ENCODE measurements around the gene AADACL2. TPM values are rescaled to one million over a fixed set of nuclear protein-coding genes. Genes with fewer than 3 reads are reported as not detected.
"Not testable (repeated sequence)": the region's sequence is repeated elsewhere in the genome, so short reads cannot be mapped to it uniquely, and the experiment has no call there.

The AADACL2 gene
- total RNA-seq, 2 donors from 2014 or later, result not detected

- Mint-ChIP-seq H3K27ac (no peak overlapping the region), H3K27me3 (peaks cover 24% of the 10 kb centered on the region), H3K4me3 (no peak overlapping the region), H3K4me1 (no peaks in the 10 kb centered on the region), H3K36me3 (ENCODE audit: low read depth) (no peaks in the 10 kb centered on the region)
- H3K9me3 ChIP-seq (ENCODE audit: control insufficient read depth, low read length, poor library complexity, severe bottlenecking), result no peaks in the 10 kb centered on the region
- ATAC-seq, result no peak
- DNase-seq, result no peak
These were observed 37.2 kb downstream of the AADACL2 start for GRCh38 chr3:151770956-151771355.

- H3K9me3 ChIP-seq (ENCODE audit: control insufficient read depth, low read length, poor library complexity, severe bottlenecking), result no peaks in the 10 kb centered on the region
- Mint-ChIP-seq H3K27ac (no peak overlapping the region), H3K4me1 (no peaks in the 10 kb centered on the region), H3K27me3 (peaks cover 19% of the 10 kb centered on the region), H3K36me3 (ENCODE audit: low read depth) (no peaks in the 10 kb centered on the region), H3K4me3 (no peak overlapping the region)
- ATAC-seq (no peak), DNase-seq (no peak)
These were observed 39.2 kb downstream of the AADACL2 start for GRCh38 chr3:151772825-151773480.

GRCh38 chr3:151774235-151774634 is 40.5 kb downstream of the AADACL2 start:
- peaks cover 11% of the 10 kb centered on the region for H3K27me3 Mint-ChIP-seq
- H3K36me3 Mint-ChIP-seq (ENCODE audit: low read depth), result no peaks in the 10 kb centered on the region
- no peaks in the 10 kb centered on the region for H3K9me3 ChIP-seq (ENCODE audit: control insufficient read depth, low read length, poor library complexity, severe bottlenecking)
- no peak overlapping the region for H3K4me3 Mint-ChIP-seq
- ATAC-seq (no peak), DNase-seq (no peak)
- no peak overlapping the region for H3K27ac Mint-ChIP-seq
- H3K4me1 Mint-ChIP-seq, result no peaks in the 10 kb centered on the region

- DNase-seq, result no peak
- H3K27me3 Mint-ChIP-seq, result peaks cover 18% of the 10 kb centered on the region
- H3K4me3 Mint-ChIP-seq, result no peak overlapping the region
- ATAC-seq, result no peak
- no peaks in the 10 kb centered on the region for H3K4me1 Mint-ChIP-seq
- H3K9me3 ChIP-seq (ENCODE audit: control insufficient read depth, low read length, poor library complexity, severe bottlenecking), result no peaks in the 10 kb centered on the region
- H3K27ac Mint-ChIP-seq, result no peak overlapping the region
- H3K36me3 Mint-ChIP-seq (ENCODE audit: low read depth), result no peaks in the 10 kb centered on the region
These were observed 41.2 kb downstream of the AADACL2 start for GRCh38 chr3:151774910-151775309.

- no peak for DNase-seq
- no peaks in the 10 kb centered on the region for H3K9me3 ChIP-seq (ENCODE audit: control insufficient read depth, low read length, poor library complexity, severe bottlenecking)
- H3K36me3 Mint-ChIP-seq (ENCODE audit: low read depth), result no peaks in the 10 kb centered on the region
- H3K27ac Mint-ChIP-seq, result no peak overlapping the region
- H3K4me3 Mint-ChIP-seq, result no peak overlapping the region
- ATAC-seq, result no peak
- peaks cover 22% of the 10 kb centered on the region for H3K27me3 Mint-ChIP-seq
- H3K4me1 Mint-ChIP-seq, result no peaks in the 10 kb centered on the region
These were observed 41.9 kb downstream of the AADACL2 start for GRCh38 chr3:151775314-151776258.

GRCh38 chr3:151776259-151776740 is 42.6 kb downstream of the AADACL2 start:
- H3K4me1 Mint-ChIP-seq, result no peaks in the 10 kb centered on the region
- H3K9me3 ChIP-seq (ENCODE audit: control insufficient read depth, low read length, poor library complexity, severe bottlenecking), result no peaks in the 10 kb centered on the region

GRCh38 chr3:151777880-151778279 is 44.2 kb downstream of the AADACL2 start:
- no peak for ATAC-seq
- Mint-ChIP-seq H3K4me3 (no peak overlapping the region), H3K36me3 (ENCODE audit: low read depth) (no peaks in the 10 kb centered on the region), H3K27ac (no peak overlapping the region), H3K4me1 (no peaks in the 10 kb centered on the region), H3K27me3 (peaks cover 19% of the 10 kb centered on the region)
- DNase-seq, result no peak
- H3K9me3 ChIP-seq (ENCODE audit: control insufficient read depth, low read length, poor library complexity, severe bottlenecking), result no peaks in the 10 kb centered on the region

More at GRCh38 chr3:151776259-151776740, 42.6 kb downstream of the AADACL2 start:
- H3K4me3 Mint-ChIP-seq, result no peak overlapping the region
- H3K27me3 Mint-ChIP-seq, result peaks cover 22% of the 10 kb centered on the region
- no peak for DNase-seq
- no peaks in the 10 kb centered on the region for H3K36me3 Mint-ChIP-seq (ENCODE audit: low read depth)
- no peak overlapping the region for H3K27ac Mint-ChIP-seq
- no peak for ATAC-seq

GRCh38 chr3:151787626-151788025 is 53.9 kb downstream of the AADACL2 start:
- ATAC-seq (no peak), DNase-seq (no peak)
- Mint-ChIP-seq H3K27ac (no peak overlapping the region), H3K4me3 (no peak overlapping the region), H3K4me1 (no peaks in the 10 kb centered on the region), H3K36me3 (ENCODE audit: low read depth) (no peaks in the 10 kb centered on the region), H3K27me3 (peaks cover 10% of the 10 kb centered on the region)
- H3K9me3 ChIP-seq (ENCODE audit: control insufficient read depth, low read length, poor library complexity, severe bottlenecking), result no peaks in the 10 kb centered on the region

- Mint-ChIP-seq H3K27ac (no peak overlapping the region), H3K27me3 (peaks cover 10% of the 10 kb centered on the region), H3K4me1 (no peaks in the 10 kb centered on the region), H3K36me3 (ENCODE audit: low read depth) (no peaks in the 10 kb centered on the region), H3K4me3 (no peak overlapping the region)
- ATAC-seq, result no peak
- no peak for DNase-seq
- H3K9me3 ChIP-seq (ENCODE audit: control insufficient read depth, low read length, poor library complexity, severe bottlenecking), result no peaks in the 10 kb centered on the region
These were observed 54.7 kb downstream of the AADACL2 start for GRCh38 chr3:151788401-151788800.

- Mint-ChIP-seq H3K36me3 (ENCODE audit: low read depth) (no peaks in the 10 kb centered on the region), H3K4me1 (no peaks in the 10 kb centered on the region), H3K27me3 (peaks cover 11% of the 10 kb centered on the region), H3K27ac (no peak overlapping the region), H3K4me3 (no peak overlapping the region)
- ATAC-seq (no peak), DNase-seq (no peak)
- no peaks in the 10 kb centered on the region for H3K9me3 ChIP-seq (ENCODE audit: control insufficient read depth, low read length, poor library complexity, severe bottlenecking)
These were observed 56.2 kb downstream of the AADACL2 start for GRCh38 chr3:151789853-151790463.

GRCh38 chr3:151790763-151791162 is 57.0 kb downstream of the AADACL2 start:
- H3K4me3 Mint-ChIP-seq; H3K36me3 Mint-ChIP-seq (ENCODE audit: low read depth); H3K27ac Mint-ChIP-seq; H3K4me1 Mint-ChIP-seq; H3K27me3 Mint-ChIP-seq; ATAC-seq; H3K9me3 ChIP-seq (ENCODE audit: control insufficient read depth, low read length, poor library complexity, severe bottlenecking); DNase-seq: not testable (repeated sequence)

GRCh38 chr3:151792411-151792810 is 58.7 kb downstream of the AADACL2 start:
- H3K27ac Mint-ChIP-seq, result no peak overlapping the region
- no peaks in the 10 kb centered on the region for H3K9me3 ChIP-seq (ENCODE audit: control insufficient read depth, low read length, poor library complexity, severe bottlenecking)
- no peak for DNase-seq
- H3K4me1 Mint-ChIP-seq, result no peaks in the 10 kb centered on the region
- H3K4me3 Mint-ChIP-seq, result no peak overlapping the region
- no peak for ATAC-seq
- peaks cover 10% of the 10 kb centered on the region for H3K27me3 Mint-ChIP-seq
- no peaks in the 10 kb centered on the region for H3K36me3 Mint-ChIP-seq (ENCODE audit: low read depth)

GRCh38 chr3:151793636-151794035 is 59.9 kb downstream of the AADACL2 start:
- no peaks in the 10 kb centered on the region for H3K9me3 ChIP-seq (ENCODE audit: control insufficient read depth, low read length, poor library complexity, severe bottlenecking)
- no peak overlapping the region for H3K4me3 Mint-ChIP-seq
- peaks cover 14% of the 10 kb centered on the region for H3K27me3 Mint-ChIP-seq
- H3K36me3 Mint-ChIP-seq (ENCODE audit: low read depth), result no peaks in the 10 kb centered on the region
- DNase-seq (no peak), ATAC-seq (no peak)
- no peak overlapping the region for H3K27ac Mint-ChIP-seq
- H3K4me1 Mint-ChIP-seq, result no peaks in the 10 kb centered on the region

Data from T-helper 17 cell (primary cell).